ENCODE measurements around the gene SIPA1L2. TPM values are rescaled to one million over a fixed set of nuclear protein-coding genes. Genes with fewer than 3 reads are reported as not detected.

The SIPA1L2 gene
- total RNA-seq, 4 donors from 2014 or later = 17.6 to 36.4 (median 23.8) TPM

DNA sequence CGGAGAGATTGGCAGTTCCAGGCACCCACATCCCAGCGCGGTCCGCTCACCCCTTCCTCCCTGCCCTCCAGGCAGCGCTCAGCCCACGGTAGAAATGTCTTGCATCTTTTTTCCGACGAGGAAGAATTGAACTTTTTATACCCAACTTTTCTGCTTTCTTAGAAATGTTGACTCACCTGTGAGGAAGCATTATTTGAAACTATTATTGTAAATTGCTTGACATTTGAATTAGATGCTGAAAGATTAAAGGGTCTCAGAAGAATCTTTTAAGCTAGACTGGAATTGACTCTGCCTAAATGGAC is 912 bp upstream of the SIPA1L2 start:
- TF ChIP-seq, protein P1, sequence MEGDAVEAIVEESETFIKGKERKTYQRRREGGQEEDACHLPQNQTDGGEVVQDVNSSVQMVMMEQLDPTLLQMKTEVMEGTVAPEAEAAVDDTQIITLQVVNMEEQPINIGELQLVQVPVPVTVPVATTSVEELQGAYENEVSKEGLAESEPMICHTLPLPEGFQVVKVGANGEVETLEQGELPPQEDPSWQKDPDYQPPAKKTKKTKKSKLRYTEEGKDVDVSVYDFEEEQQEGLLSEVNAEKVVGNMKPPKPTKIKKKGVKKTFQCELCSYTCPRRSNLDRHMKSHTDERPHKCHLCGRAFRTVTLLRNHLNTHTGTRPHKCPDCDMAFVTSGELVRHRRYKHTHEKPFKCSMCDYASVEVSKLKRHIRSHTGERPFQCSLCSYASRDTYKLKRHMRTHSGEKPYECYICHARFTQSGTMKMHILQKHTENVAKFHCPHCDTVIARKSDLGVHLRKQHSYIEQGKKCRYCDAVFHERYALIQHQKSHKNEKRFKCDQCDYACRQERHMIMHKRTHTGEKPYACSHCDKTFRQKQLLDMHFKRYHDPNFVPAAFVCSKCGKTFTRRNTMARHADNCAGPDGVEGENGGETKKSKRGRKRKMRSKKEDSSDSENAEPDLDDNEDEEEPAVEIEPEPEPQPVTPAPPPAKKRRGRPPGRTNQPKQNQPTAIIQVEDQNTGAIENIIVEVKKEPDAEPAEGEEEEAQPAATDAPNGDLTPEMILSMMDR (IDR thresholded peaks at IDR 0.05; ENCODE audit: low read depth) = no peak

DNA sequence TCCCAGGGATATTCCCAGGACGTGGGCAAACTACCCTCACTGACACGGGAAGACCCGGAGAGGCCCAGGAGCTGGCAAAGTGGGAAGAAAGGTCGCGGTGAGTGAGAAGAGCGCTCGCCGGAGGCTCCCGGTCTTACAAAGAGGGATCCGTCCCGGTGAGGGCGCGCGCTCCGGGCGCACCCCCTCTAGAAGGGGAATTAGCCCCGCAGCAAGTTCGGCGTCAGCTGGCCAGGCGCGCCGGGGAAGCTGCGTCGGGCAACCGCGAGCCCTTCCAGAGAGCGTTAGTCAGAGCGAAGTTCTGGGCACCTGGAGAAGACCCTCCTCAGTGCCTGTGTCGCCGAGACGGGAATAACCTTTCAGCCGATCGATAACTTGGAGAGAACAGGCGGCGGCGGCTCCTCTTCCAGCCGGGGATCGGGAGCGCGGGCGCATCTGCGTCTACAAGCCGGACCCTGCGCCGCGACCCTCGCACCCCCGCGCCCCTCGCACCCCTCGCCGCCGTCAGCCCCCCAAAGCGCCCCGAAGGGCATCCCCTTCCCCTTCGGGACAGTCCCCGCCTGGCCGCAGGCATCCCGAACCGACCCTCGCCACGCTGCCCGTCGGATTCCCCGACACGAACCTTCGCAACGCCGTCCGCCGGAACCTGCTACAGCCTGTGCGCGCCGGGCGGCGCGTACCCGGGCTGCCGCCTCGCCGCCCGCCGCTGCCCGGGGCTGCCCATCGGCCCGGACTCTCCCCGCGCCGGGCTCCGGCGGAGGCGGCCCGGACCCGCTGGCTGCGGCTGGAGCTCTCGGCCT is 485 bp downstream of the SIPA1L2 start:
- TF ChIP-seq, protein P1 (IDR thresholded peaks at IDR 0.05; ENCODE audit: low read depth) = no peak

GRCh38 chr1:232628335-232629249 is 1.3 kb downstream of the SIPA1L2 start:
- TF ChIP-seq, protein P1 (IDR thresholded peaks at IDR 0.05; ENCODE audit: low read depth) = no peak

GRCh38 chr1:232627645-232628334 is 2.1 kb downstream of the SIPA1L2 start:
- TF ChIP-seq, protein P1 (IDR thresholded peaks at IDR 0.05; ENCODE audit: low read depth) = no peak

DNA sequence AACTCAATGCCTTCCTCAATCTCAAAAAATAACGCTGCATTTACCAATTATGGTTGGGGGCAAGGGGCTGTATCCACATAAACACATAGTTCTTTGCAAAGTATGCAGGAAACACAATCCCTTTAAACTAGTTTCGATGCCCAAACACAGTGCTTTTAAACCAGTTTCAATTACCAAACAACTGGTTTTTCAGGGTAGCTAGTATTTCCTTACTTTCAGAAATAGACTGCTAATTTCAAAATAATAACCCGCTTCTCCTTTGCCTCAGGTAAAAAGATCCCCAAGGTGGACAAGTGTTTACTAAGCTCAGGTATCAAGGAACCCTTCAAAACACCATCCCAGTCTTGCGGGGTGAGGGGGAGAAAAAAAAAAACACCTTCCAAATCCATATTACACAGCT is 2.8 kb downstream of the SIPA1L2 start:
- TF ChIP-seq, protein P1 (IDR thresholded peaks at IDR 0.05; ENCODE audit: low read depth) = no peak

DNA sequence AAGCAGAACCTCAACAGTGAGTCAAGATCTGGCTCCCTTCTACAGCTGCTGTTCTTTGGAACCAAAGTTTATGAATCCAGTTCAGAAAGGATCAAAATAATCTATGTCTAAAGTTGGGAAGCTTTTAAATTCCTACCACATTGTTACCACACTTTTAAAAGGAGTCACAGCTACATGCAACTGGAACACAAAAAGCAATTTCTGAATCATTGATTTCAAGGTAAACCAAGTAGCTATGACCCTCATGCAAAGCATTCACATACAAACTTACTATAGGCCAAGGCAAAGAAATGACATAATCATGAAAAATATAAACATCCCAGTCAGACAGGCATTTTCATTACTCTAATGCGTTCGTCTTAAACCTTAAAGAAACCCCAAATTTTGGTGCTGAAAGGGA is 3.5 kb downstream of the SIPA1L2 start:
- TF ChIP-seq, protein P1 (IDR thresholded peaks at IDR 0.05; ENCODE audit: low read depth) = no peak

Measured in subcutaneous adipose tissue (tissue), 4 donors.